NCI-H1694 treated with DMSO at 0.1 percent for 48 hours (cell line): ENCODE results near the gene FHL2.
"Not testable (repeated sequence)": the region's sequence is repeated elsewhere in the genome, so short reads cannot be mapped to it uniquely, and the experiment has no call there.

ENCODE experiments used
- DNase-seq: peaks from one replicate; lab custom pipeline; 2025; lab: John Stamatoyannopoulos, UW

The FHL2 gene

DNA sequence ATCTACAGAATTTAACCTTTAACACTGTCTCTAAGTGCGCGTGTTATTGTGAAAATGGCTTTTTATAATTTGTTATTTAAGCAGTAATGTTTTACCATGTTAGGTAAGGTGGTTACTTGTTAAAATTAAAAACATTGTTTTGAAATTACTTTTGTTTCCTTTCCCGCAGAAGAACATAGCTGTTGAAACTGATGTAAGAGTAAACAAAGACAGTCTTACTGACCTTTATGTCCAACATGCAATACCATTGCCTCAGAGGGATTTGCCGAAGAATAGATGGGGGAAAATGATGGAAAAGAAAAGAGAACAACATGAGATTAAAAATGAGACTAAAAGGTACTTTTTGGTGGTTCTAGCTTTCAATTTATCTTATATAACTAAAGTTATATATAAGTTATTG is 59.4 kb downstream of the FHL2 start:
- no peak for DNase-seq

DNA sequence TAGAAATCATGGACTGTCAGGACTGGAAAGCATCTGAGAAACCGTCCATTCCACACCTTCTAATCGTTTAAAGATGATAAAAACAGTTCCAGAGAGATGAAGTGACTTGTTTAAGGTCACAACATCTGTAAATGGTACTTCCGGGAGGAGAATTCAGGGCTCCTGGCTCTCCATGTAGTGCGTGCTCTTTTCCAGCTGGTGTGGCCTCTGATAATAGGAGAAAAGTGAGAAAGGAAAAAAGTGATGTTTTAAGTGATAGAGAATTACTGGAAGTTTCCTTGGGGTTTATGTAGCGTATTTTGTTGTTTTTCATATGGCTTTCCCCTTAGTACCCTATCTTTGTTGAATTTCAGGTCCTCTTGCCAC is 60.8 kb downstream of the FHL2 start:
- no peak for DNase-seq

DNA sequence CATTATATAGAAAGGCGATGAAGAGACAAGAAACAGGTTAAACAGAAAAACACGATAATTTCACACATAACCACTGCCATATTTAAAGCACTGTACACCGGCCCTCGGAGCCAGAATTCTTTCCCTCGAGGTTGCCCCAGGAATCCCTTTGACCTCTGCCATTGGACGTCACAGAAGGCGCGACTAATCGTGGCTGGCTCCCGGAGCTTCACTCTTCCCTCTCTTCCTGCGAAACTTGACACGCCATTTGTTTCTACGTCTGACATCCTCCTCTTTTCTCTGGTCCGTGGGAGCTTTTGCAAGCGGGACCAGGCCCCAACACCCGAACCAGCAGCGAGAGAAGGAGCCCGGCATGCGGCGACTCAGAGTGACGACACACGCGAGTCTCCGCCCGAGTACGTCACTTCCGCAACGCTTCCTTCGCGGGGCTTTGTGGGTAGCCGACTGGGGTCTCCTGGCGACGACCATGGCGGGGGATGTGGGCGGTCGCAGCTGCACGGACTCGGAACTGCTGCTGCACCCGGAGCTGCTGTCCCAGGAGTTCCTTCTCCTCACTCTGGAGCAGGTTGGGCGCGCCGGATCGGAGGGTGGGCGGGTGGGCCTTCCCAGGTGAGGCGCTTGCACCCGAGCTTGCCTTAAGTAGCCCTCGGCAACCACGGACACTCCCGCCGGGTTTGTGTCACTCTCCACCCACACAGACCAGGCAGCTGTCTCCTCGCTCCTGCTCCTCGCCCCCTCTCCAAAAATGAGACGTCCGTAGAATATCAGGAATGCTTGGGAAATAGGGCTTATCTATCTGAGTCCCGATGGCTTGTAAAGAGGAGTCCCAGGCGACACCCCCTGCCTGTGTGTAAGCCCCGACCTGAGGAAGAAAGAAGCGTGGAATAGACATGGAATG is 61.5 kb downstream of the FHL2 start, which contains the start of gene C2orf49:
C2orf49 (plus strand) TSS at position 419 of the 898 bp plus-strand sequence; CDS start at position 467, 48 bp downstream.
- DNase-seq, result peak; percentile 94

DNA sequence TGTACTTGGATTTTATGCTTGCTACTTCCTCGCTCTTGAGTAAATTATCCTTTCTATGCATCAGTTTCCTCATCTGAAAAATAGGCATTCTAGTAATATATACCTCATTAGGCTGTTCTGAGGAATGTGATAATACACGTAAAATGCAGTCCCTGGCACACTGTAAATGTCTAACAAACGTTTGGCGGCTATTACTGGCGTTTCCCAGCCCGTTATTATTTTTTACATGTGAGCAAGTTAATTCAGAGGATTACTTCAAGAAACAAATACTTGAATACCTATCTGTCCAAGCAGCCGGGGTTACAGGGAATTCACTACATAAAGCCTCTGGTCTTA is 62.1 kb downstream of the FHL2 start:
- DNase-seq, result no peak

- no peak for DNase-seq
Measured at GRCh38 chr2:105335469-105335868, 63.4 kb downstream of the FHL2 start.

DNA sequence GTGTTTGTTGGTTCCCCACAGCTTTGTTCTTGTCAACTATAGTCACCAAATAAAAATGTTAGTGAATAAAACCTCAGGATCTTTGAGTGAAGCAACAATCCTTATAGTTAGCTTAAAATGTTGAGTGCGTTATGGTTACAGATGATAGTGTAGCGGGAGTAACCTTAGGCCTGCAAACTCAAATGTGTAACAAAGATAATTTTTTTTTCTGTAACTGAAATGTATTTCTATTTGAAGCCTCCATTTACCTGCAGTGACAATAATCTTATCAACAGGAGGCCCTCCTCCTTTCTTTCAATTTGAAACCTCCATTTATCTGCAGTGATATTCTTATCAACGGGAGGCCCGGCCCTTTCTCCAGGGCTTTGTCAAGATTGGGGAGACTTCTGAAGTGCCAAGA is 64.6 kb downstream of the FHL2 start:
- DNase-seq, result no peak

DNA sequence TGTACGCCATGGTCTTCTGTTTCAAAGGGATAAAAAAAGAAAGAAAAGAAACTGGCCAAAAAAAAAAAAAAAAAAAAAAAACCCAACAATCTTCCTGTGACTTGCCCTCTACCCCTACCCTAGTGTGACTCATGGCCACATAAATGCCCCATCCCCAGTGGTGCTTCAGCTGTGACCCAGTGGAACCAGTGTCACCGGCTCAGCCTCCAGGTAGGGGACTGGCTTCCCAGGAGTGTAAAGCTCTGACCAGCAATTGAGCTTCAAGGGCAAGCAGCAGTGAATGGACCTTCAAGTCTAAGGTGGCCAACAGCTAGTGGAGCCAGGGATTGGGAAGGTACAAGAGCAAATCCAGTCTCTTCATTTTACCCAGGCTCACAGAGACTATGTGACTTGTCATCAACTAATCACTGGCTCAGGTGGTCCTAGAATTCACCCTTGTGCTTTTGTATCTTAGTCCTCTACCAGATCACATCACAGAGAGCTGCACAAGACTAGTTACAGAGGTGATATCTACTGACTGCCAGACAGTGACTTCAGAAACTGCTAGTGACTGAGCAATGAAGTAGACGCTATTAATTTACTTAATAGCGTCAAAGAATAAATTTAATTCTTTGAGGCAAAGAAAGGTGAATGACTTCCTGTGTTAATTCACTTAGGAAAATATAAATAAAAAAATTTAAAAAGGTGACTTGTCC is 68.0 kb downstream of the FHL2 start:
- no peak for DNase-seq

DNA sequence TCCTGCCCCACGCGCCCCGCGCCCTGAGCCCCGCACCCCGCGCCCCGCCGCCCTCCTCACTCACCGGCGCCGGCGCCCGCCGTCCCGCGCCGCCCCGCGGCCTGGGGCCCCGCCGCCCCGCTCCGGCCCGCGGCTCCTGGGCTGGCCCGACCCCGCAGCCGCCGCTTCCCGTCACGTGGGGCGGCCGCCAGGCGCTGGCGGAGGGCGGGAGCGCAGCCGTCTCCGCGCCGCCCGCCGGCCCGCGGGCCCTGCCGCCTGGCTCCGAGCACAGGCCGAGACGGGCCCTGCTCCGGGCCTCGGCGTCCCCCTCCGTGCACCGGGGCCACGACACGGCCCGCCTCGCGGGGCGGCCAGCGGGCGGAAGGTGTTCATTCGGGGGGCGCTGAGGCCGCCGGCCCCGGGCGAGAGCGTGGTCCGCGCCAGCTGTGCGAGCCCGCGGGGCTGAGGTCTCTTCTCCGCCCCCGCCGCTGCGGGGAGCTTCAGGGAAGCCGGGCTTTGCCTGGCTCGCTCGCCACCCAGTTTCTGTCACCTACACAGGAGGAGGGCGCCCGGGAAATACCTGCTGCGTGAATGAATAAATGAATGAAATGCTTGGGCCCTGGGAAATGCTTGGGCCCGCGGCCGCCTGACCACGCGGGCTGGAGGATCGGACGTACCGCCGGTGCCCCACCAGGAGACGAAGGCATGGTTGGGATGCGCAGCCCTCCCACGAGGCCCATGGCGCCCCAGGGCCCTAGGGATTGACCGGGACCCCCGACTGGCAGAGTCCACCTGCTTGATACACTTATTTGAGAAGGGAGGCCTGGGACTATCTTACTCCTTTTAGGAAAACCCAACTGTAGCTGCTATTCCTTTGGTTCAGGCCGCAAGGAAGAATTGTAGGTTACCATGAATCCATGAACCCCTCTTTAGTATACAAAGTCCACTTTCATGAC is 69.0 kb downstream of the FHL2 start, which contains the start of gene TGFBRAP1:
TGFBRAP1 (minus strand) TSS at position 175 of the 935 bp plus-strand sequence. CDS start 21,434 bp downstream, outside the sequence.
- DNase-seq, result no peak

- DNase-seq, result no peak
Measured at GRCh38 chr2:105329197-105329554, 69.7 kb downstream of the FHL2 start.

DNA sequence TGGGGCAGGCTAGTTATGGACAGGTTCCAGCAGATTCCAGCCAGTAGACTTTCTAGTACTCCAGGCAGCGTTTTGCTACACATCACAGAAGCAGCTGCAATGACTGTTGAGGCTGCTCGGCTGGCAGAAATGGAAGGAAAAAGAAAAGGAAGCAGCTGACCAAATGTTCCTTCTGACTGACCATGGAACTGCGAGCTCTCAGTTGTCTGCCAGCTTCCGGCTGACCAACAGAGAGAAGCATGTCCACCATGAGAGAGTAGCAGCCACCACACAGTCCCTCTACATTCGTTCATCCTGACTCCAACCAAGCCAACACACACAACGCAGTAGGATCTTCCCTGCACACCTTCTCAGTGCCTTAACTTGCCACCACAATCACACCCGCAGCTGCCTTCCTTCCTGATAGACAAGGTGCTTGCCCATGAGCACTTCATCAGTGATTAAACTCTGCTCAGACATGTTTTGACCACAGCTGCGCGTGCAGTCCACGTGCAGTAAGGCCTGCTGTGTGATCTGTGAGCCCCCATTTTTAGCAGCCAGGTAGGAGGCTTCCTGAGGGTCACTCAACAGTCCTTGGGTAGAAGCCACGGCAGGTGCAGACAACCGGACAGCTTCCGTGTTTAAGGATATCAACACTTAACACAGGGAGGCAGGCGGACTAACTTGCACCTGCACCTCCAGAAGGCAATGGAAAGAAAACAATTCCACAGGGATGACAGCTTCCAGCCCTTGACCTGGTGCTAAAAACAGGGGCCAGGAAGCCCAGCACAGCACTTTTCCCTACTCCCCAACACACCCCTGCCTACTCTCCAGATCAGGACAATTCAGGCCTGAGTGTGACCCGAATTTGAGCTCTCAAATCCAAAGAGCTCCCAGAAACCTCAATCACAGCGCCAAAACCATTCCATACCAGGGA is 70.3 kb downstream of the FHL2 start:
- DNase-seq, result no peak

DNA sequence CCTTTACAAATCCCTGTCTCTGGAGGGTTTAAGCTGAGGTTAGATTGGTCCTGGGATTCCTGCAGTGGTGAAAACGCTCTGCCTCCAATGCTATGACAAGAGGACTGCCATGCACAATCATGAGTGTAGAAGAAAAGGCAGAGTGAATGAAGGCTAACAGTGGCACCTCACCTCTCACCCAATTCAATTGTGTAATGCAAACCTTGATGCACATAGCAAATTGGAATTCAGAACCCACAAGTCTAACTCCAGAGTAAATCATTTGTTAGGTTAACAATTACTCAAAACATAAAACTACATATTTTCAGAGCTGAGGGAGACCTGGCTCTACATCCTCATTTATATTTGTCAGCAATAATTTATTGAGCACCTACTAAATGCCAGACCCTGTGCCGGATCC is 71.2 kb downstream of the FHL2 start:
- DNase-seq, result no peak

GRCh38 chr2:105327271-105327670 is 71.6 kb downstream of the FHL2 start:
- DNase-seq, result not testable (repeated sequence)

GRCh38 chr2:105325389-105325963 is 73.4 kb downstream of the FHL2 start:
- no peak for DNase-seq

DNA sequence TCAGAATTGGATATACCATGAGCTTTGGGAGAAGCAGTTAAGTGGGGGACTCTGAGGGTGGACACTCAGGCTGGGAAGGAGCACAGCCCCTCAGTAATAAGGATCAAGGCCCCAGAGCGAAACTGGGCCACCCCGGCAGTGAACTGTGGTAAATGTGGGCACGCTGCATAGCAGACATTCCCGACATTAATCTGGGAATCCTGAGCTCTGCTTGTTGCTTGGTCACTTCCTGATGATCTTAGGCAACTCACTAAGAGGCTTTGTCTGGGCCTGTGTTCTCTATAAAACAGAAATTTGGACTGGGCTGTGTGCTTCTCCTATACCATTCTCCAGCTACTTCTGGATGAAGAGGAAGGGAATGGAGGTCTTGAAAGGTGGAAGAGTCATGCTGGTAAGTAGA is 74.1 kb downstream of the FHL2 start:
- no peak for DNase-seq

GRCh38 chr2:105324101-105324500 is 74.8 kb downstream of the FHL2 start:
- no peak for DNase-seq

DNA sequence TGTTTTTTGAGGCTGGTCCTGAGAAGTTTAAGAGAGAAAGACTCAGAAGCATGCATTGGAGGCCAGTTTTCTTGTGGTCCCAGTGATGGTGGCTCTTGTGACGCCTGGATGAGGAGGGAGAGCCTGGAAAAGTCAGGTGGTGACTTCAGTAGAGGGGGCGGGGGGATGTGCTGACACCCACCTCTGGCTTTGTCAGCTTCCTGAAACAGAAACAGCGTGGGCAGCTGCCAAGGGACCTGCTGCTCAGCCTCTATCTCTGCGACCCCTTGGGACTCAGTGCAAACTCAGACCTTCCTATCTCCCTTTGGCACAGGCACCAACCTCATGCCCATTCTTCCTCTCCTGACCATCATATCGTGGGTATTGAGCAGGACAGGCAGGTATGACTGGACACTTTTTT is 75.7 kb downstream of the FHL2 start:
- DNase-seq, result no peak

DNA sequence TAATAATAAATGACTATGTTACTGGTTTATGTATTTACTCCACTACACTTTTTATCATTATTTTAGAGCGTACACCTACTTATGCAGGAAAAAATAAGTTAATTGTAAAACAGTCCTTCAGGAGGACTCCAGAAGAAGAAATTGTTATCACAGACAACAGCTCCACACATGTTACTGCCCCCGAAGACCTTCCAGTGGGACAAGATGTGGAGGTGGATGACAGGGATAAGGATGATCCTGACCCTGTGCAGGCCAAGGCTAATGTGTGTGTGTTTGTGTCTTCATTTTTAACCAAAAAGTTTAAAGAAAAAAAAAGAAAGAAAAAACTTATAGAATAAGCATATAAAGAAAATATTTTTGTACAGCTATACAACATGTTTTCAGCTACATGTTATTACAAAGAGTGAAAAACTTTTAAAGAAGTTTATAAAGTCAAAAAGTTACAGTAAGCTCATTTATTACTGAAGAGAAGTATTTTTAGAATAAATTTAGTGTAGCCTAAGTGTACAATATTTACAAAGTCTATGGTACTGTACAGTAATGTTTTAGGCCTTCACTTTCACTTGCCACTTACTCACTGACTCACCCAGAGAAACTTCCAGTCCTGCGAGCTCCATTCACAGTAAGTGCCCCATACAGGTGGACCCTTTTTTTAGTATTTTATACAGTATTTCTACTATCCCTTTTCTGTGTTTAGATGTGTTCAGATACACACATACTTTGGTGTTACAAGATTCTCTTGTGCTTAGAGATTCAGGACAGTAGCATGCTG is 76.8 kb downstream of the FHL2 start:
- DNase-seq, result no peak

GRCh38 chr2:105320651-105321215 is 78.1 kb downstream of the FHL2 start:
- DNase-seq, result no peak

GRCh38 chr2:105317937-105318336 is 80.9 kb downstream of the FHL2 start:
- DNase-seq, result no peak

- DNase-seq, result no peak
Measured at GRCh38 chr2:105315314-105315713, 83.5 kb downstream of the FHL2 start.
